ENCODE measurements around the gene TMEFF1.

TMEFF1 gene

DNA sequence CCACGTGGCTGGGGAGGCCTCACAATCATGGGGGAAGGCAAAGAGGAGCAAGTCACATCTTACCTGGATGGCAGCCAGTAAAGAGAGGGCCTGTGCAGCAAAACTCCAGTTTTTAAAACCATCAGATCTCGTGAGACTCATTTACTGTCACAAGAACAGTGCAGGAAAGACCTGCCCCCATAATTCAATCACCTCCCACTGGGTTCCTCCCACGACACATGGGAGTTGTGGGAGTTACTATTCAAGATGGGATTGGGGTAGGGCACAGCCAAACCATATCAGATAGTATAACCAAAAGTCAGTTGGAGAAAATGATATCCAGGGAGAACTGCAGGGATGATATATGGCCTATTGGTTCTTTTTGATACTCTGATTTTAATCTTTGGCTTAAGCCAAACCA is 94.9 kb downstream of the TMEFF1 start:
- no peak for ATAC-seq
- TF ChIP-seq ZFP30 (CRISPR knock-in tag; IDR thresholded peaks at IDR 0.05) (no peak), PATZ1 (CRISPR knock-in tag; IDR thresholded peaks at IDR 0.05; ENCODE audit: borderline replicate concordance) (no peak), CREB5 (CRISPR knock-in tag; IDR thresholded peaks at IDR 0.05; ENCODE audit: low read depth) (no peak), ESRRG (CRISPR knock-in tag; IDR thresholded peaks at IDR 0.05) (no peak), ARNTL (CRISPR knock-in tag; IDR thresholded peaks at IDR 0.05; ENCODE audit: borderline replicate concordance, low read depth) (no peak), ZNF70 (CRISPR knock-in tag; IDR thresholded peaks at IDR 0.05) (no peak), CSDC2 (CRISPR knock-in tag; IDR thresholded peaks at IDR 0.05) (no peak), TOX (CRISPR knock-in tag; IDR thresholded peaks at IDR 0.05; ENCODE audit: borderline replicate concordance) (no peak)
- TF ChIP-seq, protein P1, sequence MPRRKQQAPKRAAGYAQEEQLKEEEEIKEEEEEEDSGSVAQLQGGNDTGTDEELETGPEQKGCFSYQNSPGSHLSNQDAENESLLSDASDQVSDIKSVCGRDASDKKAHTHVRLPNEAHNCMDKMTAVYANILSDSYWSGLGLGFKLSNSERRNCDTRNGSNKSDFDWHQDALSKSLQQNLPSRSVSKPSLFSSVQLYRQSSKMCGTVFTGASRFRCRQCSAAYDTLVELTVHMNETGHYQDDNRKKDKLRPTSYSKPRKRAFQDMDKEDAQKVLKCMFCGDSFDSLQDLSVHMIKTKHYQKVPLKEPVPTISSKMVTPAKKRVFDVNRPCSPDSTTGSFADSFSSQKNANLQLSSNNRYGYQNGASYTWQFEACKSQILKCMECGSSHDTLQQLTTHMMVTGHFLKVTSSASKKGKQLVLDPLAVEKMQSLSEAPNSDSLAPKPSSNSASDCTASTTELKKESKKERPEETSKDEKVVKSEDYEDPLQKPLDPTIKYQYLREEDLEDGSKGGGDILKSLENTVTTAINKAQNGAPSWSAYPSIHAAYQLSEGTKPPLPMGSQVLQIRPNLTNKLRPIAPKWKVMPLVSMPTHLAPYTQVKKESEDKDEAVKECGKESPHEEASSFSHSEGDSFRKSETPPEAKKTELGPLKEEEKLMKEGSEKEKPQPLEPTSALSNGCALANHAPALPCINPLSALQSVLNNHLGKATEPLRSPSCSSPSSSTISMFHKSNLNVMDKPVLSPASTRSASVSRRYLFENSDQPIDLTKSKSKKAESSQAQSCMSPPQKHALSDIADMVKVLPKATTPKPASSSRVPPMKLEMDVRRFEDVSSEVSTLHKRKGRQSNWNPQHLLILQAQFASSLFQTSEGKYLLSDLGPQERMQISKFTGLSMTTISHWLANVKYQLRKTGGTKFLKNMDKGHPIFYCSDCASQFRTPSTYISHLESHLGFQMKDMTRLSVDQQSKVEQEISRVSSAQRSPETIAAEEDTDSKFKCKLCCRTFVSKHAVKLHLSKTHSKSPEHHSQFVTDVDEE (CRISPR knock-in tag; IDR thresholded peaks at IDR 0.05), result no peak

DNA sequence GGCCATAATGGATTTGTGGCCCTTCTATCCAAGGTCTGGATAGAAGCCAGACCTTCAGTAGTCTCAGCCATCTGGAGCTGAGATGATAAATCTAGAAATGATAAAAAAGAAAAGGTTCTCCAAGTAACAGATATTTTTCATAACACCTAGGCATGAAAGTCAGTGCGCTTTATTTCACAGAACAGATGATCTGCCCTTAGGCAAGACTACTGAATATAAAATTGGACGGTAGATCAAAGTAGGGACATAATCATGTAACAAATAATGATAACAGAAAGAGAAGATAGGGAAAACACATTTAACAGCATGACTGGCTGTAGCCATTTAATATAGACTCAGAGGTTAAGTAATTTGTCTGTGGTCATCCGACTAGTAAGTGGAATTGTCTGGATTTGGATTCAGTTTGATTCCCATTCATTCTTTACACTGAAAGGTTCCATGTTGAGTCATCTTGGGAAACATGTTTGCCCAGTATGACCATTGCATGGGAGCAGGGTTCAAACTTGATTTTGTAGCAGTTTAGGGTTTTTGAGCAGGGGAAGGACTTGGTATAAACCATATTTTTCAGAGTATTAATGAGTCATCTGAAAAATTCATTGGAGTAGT is 100.8 kb downstream of the TMEFF1 start:
- TF ChIP-seq ZC3H10 (CRISPR knock-in tag; IDR thresholded peaks at IDR 0.05) (no peak), TCF4 (CRISPR knock-in tag; IDR thresholded peaks at IDR 0.05; ENCODE audit: borderline replicate concordance) (peak; percentile 56; the same call in 1 of the 2 replicates)
- TF ChIP-seq, protein P1 (CRISPR knock-in tag; IDR thresholded peaks at IDR 0.05), result peak; percentile 53; the same call in 1 of the 2 replicates
- no peak for ATAC-seq

DNA sequence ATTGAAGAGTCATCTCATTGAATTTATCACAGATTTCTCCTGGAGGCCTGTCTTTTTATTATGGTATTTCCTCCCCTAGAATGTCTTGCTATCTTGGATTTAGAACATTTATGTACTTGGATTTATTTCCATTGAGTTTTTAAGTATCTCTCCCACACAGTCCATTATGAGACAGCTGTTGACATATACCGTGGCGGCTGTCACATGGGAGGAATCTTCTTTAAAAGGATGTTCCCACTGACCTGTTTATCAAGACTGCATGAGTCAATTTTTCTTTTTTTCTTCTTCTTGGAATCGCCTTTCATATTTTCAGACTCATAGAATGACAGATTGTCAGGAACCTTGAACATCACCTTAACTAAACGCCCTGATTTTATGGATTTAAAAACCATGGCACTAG is 102.1 kb downstream of the TMEFF1 start:
- TF ChIP-seq ZNF8 (CRISPR knock-in tag; IDR thresholded peaks at IDR 0.05), result no peak
- TF ChIP-seq POU6F1 (CRISPR knock-in tag; IDR thresholded peaks at IDR 0.05; ENCODE audit: borderline replicate concordance, low read depth), result no peak
- no peak for TF ChIP-seq ZFP3 (CRISPR knock-in tag; IDR thresholded peaks at IDR 0.05)
- no peak for TF ChIP-seq SNAI2 (CRISPR knock-in tag; IDR thresholded peaks at IDR 0.05)
- TF ChIP-seq, protein P1 (CRISPR knock-in tag; IDR thresholded peaks at IDR 0.05), result no peak
- TF ChIP-seq ESRRG (CRISPR knock-in tag; IDR thresholded peaks at IDR 0.05), result no peak
- no peak for TF ChIP-seq BACH2 (CRISPR knock-in tag; IDR thresholded peaks at IDR 0.05; ENCODE audit: borderline replicate concordance)
- no peak for ATAC-seq

Measured in SK-N-SH treated with all-trans-retinoic acid at 6 μM for 48 hours (cell line).